Lower leg skin (tissue), 4 donors: ENCODE data around the gene GOLGA6C. TPM values are rescaled to one million over a fixed set of nuclear protein-coding genes. Genes with fewer than 3 reads are reported as not detected.
"Not testable (repeated sequence)": the region's sequence is repeated elsewhere in the genome, so short reads cannot be mapped to it uniquely, and the experiment has no call there.

Source experiments
- DNase-seq, 2 donors: peaks; one replicate each; pipeline ENCODE4 v3.0.0-alpha.2; 2019; ENCODE audit warnings: low spot score in 2 of 2
- H3K4me3 ChIP-seq: fragments of 200-600 bp; sonication (generic); 2 replicates; pipeline ENCODE4 v1.5.1; 2017; ENCODE audit warnings: mild to moderate bottlenecking, low read depth; ENCODE audit not compliant: poor library complexity, severe bottlenecking
- CTCF ChIP-seq, 3 donors: fragments of 450-650 bp; IDR thresholded peaks; one replicate each; pipeline ENCODE4 v1.5.1; 2016; ENCODE audit warnings: antibody characterized with exemption in 3 of 3, mild to moderate bottlenecking in 3 of 3, moderate library complexity in 2 of 3
- POLR2A ChIP-seq, 2 donors: fragments of 450-650 bp; IDR thresholded peaks; one replicate each; pipeline ENCODE4 v1.6.1; 2016 to 2017; ENCODE audit warnings: antibody characterized with exemption in 2 of 2, mild to moderate bottlenecking in 1 of 2, moderate library complexity in 1 of 2
- WGBS, 2 donors: methylation state at CpG; one replicate each; pipeline ENCODE4 v1.1.5; 2018; 5-methylcytosine and 5-hydroxymethylcytosine counted together
- intact Hi-C: fragments of 100-400 bp; cut with DNase I; formaldehyde crosslinking; loops from one replicate; pipeline ENCODE4 v1.15.0; 2023; ENCODE audit warnings: low total_unique reads
- total RNA-seq, 4 donors: library from RNA; depleted of rRNA; stranded (reverse); fragments of >200 nt; gene quantifications; one replicate each; pipeline ENCODE4 v1.1.0, GENCODE V29; 2016

The GOLGA6C gene
- total RNA-seq, 4 donors from 2014 or later = 0.69 TPM; not detected in 2

GRCh38 chr15:75313116-75313845 is 55.1 kb downstream of the GOLGA6C start:
- DNase-seq = peak in 1 of 2 donors; percentile 49
- WGBS, 2 donors = 86 to 90% methylated on average over 13 of the region's 13 CpGs
- intact Hi-C loops = no loop called here
- TF ChIP-seq CTCF (IDR thresholded peaks at IDR 0.05) (no peak), POLR2A (IDR thresholded peaks at IDR 0.05) (no peak)
- H3K4me3 ChIP-seq = no peak overlapping the region

- intact Hi-C loops = no loop called here
- TF ChIP-seq CTCF (IDR thresholded peaks at IDR 0.05) = no peak
- no peak for TF ChIP-seq POLR2A (IDR thresholded peaks at IDR 0.05)
- no peak overlapping the region for H3K4me3 ChIP-seq
Measured at GRCh38 chr15:75314552-75315290, 56.6 kb downstream of the GOLGA6C start.

DNA sequence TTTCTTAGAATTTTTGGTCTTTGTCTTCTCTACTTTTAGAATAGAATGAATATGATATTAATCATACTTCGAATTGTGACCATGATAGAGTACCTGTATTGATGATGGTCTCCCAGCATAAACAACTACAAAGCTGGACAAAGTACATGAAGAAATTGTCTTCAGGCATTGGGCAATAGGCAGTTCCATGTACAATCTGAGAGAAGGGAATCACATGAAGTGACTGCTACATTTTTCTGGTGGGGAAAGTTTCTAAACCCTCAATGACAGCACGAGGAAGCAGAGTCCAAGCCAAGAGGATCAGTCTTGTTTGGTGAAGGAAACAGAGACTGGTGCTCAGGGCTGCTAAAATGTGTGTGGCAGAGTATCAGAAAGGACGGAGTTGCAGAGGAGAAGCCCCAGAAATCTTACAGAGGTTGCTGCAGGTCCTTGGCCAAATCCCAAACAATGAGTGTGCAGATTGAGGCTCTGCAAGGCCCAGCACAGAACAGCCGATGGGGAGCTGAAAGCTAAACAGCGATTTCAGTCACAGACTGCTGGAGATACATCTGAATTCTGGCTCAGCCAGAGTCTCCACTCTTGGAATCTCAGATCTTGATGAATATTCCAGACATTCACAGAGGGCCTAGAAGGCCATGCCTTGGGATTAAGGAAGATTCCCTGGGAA is 61.2 kb downstream of the GOLGA6C start:
- intact Hi-C loops, H3K4me3 ChIP-seq: not testable (repeated sequence)
- peak in 1 of 2 donors; percentile 36 for DNase-seq
- WGBS, 2 donors = 91 to 93% methylated on average over 5 of the region's 5 CpGs

More at GRCh38 chr15:75314552-75315290, 56.6 kb downstream of the GOLGA6C start:
- peak in 1 of 2 donors; percentile 10 for DNase-seq
- 88 to 91% methylated on average over 5 of the region's 5 CpGs for WGBS, 2 donors

Other genes starting within 250 kb of the GOLGA6C start
- 10 to 100 TPM; 14.4 to 21.4 (median 17.5) TPM for gene PPCDC, start 234.7 kb upstream of the GOLGA6C start, total RNA-seq
- 10 to 100 TPM; 21.9 to 29.3 (median 26.1) TPM for gene C15orf39, start 56.5 kb upstream of the GOLGA6C start, total RNA-seq
- gene GOLGA6D, start 24.5 kb downstream of the GOLGA6C start, total RNA-seq = 1 to 10 TPM in 1 of 4 donors, under 1 TPM in 1, not detected in 2; 0.08 to 1.3 TPM
- 10 to 100 TPM; 45.5 to 65.5 (median 56.4) TPM for gene COMMD4, start 77.7 kb downstream of the GOLGA6C start, total RNA-seq
- 10 to 100 TPM; 20.0 to 66.8 (median 41.2) TPM for gene NEIL1, start 88.7 kb downstream of the GOLGA6C start, total RNA-seq
- gene MAN2C1, start 110.3 kb downstream of the GOLGA6C start, total RNA-seq = 100 to 1,000 TPM in 3 of 4 donors, 10 to 100 TPM in 1; 84.9 to 199 (median 136) TPM
- 10 to 100 TPM; 47.1 to 68.8 (median 49.6) TPM for gene SIN3A, start 193.4 kb downstream of the GOLGA6C start, total RNA-seq